Measurements from ENCODE around the gene MACROD1. TPM values are rescaled to one million over a fixed set of nuclear protein-coding genes. Genes with fewer than 3 reads are reported as not detected.
"Not testable (repeated sequence)": the region's sequence is repeated elsewhere in the genome, so short reads cannot be mapped to it uniquely, and the experiment has no call there.

The MACROD1 gene
- total RNA-seq, 2 donors from 2014 or later: 37.9 to 48.0 TPM

DNA sequence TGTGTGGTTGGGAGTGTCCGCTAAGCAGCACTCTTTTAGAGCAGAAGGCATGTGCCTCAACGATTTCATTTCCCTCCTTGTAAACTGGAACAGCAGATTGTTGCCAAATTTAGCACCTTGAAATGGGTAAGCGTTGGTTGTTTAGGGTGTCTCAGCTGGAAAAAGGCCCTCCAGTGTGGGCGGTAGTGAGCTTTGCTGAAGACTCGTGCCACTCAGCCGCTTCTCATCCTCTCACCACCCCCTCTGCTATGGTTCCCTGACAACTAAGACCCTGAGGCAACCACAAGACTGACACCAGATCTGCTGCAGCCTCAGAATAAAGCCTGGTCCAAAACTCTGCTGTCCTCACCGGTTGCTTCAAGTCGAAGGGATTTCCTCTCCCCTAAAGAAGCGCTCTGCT lies 30.7 kb upstream of the MACROD1 start:
- no peak for ATAC-seq
- no peak for DNase-seq
- intact Hi-C loops (cut with DNase I): no loop called here

DNA sequence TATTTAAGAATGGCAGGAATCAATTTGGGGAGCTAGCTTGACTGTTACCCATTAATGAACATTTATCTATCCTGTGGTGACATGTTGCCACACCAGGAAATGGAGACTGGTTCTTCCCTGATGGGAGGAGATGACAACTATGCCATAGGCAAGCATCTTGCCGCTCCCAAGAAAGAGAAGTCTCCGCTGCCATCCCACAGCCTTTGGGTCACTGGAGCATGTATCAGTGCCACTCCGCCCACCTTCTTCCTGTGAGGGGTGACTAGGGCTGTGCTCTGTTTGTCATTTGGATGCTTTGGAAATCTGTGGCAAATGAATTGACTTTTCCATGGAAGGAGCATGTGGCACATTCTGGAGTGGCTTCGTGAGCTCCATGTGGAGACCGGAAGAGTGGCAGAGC lies 26.5 kb upstream of the MACROD1 start:
- intact Hi-C loops (cut with DNase I): no loop called here
- DNase-seq: no peak
- ATAC-seq: no peak

DNA sequence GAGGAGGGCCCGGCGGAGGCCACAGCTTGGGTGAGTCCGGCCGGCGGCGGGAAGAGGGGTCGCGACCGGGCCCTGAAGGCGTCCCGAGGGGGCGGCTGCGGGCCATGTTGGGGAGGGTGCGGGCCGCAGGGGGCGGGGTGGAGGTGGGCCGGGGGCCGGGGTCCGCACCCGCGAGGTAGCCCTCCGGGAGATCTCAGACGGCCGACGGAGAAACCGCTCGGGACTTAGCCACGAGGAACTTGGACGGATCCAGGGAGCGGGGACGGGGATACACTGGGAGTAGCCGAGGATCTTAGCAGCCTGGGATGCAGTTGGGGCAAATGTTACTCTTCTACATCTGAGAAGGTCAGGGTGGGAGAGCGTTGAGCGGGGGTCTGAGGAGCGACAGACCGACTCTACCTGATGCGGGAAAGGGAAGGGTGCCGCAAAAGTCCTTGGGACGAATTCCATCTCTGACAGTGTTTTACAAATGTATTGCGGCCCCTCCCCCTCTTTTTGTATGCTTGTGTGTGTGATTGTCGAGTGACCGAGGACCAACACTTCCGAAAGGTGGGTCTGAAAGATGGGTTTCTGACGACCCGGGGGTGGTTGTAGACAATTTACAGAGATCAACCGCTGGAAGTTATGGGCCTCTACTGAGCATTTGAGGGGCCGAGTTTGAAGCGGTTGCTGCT lies 20.7 kb upstream of the MACROD1 start:
- ATAC-seq (no peak), DNase-seq (no peak)
- intact Hi-C loops (cut with DNase I): no loop called here

DNA sequence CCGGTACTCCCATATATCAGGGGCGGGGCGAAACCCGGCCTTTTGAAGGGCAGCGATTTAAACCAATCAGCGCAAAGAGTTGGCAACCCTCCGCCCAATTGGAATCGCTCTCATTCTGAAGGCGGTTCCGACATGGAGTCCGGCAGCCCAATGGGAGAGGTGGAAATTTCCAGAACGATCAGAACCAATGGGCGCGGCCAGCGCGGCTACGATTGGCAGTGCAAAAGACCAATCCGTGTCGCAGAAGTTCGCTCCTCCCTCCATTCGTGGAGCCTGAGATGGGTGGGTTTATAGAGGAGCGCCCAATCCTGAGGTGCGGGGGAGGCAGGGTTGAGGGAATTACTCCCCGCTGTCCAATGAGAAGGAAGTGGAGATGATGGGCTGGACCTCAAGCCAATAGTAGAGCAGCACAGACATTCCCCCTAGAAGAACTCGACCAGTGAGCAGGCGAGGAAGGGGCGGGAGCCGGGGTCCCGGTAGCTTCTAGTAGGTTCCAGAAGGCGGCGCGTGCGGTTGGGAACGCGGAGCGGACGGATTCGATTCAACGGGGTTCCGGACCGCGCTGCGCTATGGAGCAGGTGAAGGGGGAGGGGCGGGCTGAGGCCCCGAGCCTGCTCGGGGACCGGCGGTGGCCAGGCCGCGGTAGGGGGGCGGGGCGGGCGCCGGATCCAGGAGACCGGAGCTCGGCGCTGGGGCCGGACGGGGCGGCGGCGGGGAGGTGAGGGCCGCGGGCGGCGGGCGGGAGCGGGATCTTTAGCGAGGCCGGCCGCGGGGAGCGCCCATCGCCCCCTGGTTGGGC lies 20.0 kb upstream of the MACROD1 start, which contains the start of gene STIP1:
TSS of gene STIP1 (plus strand) at position 479 of the 799 bp plus-strand sequence. CDS start at position 570, 91 bp downstream.
- intact Hi-C loops (cut with DNase I): no loop called here
- ATAC-seq: peak; percentile 91 to 92
- peak; percentile 99 for DNase-seq

DNA sequence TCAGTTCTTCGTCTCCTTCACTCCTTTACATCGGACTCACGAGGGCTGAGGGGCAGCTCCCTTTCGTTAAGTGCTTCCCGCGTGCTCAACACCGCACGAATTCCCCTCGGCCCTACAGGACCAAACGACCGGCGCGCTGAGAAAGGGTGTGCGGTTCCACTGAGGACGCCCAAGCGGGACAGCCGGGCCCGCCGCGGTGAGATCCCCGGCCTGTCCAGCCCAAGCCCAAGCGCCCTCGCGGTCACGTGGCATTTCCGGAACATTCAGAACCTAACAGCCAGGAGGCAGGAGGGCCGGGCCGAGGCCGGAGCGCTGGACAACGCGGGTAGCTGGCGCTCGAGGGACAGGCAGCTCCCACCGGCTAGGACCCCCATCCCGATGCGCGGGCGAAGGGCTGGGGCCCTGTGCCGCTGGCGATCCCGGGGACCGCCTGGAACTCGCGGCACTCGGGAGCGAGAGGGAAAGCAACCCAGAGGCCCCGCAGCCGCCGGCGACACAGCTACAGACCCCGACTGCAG lies 19.3 kb upstream of the MACROD1 start:
- ATAC-seq (peak; percentile 53 to 65), DNase-seq (peak; percentile 93)
- intact Hi-C loops (cut with DNase I): no loop called here

DNA sequence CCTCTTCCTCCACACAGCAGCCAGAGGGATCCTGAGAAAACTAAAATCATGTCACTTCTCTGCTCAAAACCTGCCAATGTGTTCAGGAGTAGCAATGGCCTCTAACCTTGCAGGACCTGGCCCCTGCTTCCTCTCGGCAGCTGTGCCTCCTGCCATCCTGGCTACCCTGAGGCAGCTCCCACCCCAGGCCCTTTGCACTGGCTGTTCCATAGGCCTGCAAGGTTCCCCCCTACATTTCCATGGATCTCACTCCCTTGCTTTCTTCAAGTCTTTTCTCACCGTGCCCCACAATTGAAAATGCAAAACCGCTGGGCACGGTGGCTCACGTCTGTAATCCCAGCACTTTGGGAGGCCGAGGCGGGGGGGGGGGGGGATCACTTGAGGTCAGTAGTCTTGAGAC lies 18.0 kb upstream of the MACROD1 start:
- ATAC-seq (no peak), DNase-seq (no peak)
- intact Hi-C loops (cut with DNase I): no loop called here

DNA sequence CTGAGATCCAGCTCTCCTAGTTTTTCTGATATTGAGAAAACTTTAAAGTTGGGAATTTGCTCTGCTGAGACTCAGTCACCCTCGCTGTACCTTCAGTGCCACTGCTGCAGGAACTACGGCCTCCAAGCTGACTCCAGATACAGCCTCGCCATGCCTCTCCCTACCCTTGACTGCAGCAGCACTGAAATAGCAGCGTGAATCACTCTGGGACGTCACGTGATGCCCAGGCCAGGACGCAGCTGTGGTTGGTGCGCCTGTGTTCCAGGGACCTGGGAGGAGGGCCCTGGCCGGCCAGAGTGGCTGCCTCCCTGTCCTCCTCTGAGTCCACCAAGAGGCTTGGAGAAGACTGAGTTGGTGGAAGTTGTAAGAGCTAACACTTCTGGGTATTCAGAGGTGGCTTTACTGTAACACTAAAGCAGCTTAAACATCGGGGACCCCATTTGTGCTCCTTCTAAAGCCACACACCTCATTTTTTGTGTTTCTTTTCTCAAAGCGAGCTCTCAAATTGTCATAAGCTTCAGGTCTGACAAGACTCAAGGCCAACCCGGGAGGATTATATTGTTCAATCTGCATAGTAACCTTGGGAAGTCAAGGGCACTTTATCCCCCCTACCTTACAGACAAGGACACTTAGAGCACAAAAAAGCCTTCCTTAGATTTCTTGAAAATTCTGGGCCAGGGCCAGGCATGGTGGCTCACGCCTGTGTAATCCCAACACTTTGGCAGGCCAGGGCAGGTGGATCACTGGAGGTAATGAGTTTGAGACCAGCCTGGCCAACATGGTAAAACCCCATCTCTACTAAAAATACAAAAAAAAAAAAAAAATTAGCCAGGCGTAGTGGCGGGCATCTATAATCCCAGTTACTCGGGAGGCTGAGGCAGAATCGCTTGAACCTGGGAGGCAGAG lies 15.8 kb upstream of the MACROD1 start:
- ATAC-seq (peak; percentile 59 to 67), DNase-seq (peak; percentile 94)
- intact Hi-C loops (cut with DNase I): no loop called here

DNA sequence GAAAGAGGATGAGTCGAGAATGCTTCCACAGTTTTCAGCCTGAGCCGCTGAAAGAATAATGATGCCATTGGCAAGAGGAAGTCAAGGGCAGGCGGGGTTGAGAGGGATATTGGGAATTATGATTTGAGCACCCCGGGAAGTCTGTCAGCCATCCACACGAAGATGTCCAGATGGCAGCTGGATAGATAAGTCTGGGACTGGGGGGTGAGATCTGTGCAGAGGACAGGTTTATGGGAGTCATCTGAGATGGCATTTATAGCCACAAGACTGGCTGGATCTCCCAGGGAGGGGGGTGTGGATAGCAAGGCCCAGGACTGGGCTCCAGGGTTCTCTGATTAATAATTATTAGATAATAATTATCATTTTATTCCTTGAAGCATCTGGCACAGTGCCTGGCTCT lies 15.0 kb upstream of the MACROD1 start:
- intact Hi-C loops (cut with DNase I): no loop called here
- ATAC-seq: no peak
- DNase-seq: no peak

DNA sequence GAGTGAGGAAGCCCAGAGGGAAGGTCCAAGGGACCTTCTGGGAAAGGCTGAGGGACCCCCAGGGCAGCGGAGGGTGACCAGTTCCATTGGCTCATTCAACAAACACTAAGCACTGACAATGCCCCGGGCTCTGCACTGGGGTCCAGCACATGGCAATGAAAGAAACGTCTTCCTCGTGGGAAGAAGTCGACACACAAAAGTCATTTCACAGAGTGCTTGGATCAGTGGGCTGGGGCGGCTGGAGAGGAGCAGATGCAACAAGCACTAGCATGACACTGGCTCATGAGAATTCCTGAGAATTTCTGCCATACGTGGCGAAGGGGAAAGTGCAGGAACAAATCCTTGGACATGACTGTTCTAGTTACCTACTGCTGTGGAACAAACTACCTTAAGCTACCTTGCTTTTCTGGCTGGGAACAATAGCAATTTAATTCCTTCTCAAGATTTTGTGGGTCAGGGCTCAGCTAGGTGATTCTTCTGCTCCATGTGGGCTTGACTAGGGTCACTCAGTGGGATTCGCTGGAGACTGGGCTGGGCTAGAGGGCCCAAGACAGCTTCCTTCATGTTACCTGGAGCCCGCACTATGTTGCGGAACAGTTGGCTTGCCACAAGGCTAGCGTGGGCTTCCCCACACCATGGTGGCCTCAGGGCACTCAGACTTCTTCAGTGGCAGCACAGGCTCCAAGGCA lies 13.2 kb upstream of the MACROD1 start:
- no peak for DNase-seq
- intact Hi-C loops (cut with DNase I): no loop called here
- no peak for ATAC-seq

DNA sequence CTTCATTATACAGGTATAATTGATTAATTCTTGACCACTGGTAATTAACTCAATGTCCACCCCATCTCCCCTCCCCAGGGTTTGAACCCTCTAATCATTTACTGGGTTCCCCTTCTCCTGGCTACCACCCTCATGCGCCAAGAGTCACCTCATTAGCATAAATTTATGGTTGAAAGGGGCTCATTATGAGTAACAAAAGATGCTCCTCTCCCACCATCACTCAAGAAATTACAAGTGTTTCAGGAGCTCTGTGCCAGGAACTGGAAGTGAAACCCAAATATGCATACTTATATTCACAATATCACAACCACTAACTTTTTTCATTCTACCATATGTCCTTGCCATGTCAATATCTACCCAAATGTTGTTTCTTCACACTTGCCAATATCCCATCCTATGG lies 12.3 kb upstream of the MACROD1 start:
- intact Hi-C loops (cut with DNase I): no loop called here
- no peak for ATAC-seq

DNA sequence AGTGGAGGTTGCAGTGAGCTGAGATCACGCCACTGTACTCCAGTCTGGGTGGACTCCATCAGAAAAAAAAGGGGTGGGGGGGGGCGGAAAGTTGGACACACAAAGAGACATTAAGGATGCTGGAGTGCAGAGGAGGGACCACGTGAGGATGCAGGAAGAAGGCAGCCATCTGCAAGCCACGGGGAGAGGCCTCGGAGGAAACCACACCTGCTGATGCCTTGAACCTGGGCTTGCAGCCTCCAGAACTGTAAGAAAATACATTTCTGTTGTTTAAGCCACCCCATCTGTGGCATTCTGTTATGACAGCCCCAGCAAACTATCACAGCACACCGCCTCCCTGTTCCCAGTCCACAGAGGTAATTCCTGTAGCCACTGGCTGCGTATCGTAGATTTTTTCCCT lies 10.8 kb upstream of the MACROD1 start:
- DNase-seq (no peak), ATAC-seq (no peak)
- intact Hi-C loops (cut with DNase I): no loop called here

More for the DNA sequence above, 12.3 kb upstream of the MACROD1 start:
- DNase-seq: no peak

DNA sequence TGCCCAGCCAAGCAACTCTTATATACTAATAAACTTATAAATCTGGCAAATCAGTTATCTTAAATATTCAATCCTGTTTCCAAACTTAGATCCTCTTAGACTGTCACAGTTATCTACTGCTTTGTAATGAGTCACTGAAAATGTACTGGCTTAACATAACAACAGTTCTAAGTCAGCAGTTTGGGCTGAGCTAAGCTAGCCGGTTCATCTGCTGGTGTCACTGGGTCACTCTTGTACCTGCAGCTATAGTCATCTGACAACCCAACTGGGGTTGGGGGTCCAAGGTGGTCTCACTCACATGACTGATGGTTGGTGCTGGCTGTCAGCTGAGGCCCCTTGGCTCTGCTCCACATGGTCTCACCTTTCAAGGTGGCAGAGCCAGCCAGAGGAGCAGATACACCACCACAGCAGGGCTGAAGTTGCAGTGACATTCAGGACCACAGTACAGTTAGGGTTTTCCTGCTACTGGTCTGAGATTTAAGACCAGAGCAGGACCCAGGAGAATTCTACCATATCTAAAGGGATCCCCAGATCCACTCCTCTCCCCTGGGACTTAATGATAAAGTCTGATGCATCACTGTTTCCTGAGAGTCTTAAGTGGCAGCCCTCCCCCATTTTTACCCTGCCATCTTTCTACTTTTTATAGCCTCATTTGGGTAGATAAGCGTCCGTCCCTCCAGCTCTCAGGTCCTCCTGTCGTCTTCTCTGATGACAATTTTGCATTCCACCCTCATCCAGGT lies 7.9 kb upstream of the MACROD1 start:
- DNase-seq (no peak), ATAC-seq (peak in 1 of 2 donors; percentile 33)
- intact Hi-C loops (cut with DNase I): no loop called here

DNA sequence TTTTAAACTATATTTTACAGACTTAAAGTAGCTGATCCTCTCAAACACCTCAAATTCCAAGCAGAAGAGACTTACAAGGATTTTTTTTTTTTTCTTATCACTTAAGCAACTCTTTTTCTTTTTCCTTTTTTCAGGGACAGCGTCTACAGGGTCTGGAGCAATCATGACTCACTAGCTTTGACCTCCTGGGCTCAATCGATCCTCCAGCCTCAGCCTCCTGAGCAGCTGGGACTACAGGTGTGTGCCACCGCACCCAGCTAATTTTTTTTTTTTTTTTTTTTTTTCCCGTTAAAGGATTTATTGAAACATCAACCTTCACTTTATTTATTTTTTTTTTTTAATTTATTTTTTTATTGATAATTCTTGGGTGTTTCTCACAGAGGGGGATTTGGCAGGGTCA lies 4.5 kb upstream of the MACROD1 start:
- ATAC-seq: no peak
- DNase-seq: no peak
- intact Hi-C loops (cut with DNase I): no loop called here

DNA sequence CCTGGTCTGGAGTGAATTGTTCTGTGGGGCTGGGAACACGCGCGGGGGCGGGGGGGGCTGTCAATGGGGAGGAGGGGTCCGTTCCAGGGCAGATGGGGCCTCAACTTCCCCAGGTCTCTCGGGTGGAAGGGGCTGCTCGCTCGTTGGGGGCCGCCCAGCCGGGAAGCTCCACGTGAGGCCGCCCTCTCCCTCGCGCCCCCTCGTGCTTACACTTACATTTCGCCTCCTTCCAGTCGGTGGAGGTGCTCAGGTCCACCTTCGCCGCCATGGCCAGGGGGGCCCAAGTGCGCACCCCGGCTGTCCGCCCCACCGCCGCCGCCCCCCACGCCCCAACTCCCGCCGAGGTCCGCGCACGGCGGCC lies 452 bp downstream of the MACROD1 start:
- peak; percentile 21 to 22 for ATAC-seq
- peak; percentile 28 for DNase-seq
- intact Hi-C loops (cut with DNase I): no loop called here

DNA sequence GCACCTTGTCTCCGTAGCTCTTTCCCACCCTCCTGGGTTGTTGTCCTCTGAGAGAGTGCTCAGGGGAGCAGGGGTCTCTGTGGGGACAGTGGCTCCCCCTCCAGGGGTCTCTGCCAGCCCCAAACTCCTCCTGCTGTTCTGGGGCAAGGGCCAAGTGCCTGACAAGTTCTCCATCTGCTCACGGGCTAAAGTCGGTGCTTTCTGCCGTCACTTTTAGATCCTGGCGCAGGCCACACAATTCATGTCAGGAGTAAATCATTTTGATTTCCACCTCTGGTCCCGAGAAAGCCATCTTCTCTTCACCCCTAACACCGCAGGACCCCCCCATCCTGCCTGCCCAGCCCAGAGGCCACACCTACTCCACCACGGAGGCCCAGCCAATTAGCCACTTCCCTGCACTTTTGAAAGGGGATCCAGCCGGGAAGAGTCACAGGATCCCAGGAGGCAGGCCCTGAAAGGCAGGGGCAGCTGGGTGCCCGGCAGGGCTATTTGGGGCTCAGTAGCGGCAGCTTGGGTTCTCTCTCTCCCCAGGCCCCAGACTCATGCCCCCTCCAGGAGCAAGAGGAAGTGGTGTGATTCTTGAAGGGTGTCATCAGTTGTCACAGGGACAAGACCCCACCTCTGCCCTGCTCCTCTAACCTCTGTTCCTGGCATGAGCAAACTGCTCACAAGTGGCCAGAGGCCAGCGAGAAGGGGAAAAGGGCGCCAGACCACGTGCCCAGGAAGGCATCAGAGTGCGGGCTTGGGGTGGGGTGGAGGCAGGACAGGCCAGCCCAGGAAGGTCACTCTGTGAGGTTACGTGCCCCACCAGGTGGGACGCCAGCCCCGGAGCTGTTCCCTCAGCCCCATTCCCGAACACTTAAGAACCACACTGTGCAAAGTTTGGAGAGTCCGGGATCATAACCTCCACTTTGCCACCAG lies 1.3 kb downstream of the MACROD1 start:
- peak; percentile 55 for DNase-seq
- peak; percentile 23 to 48 for ATAC-seq
- intact Hi-C loops (cut with DNase I): no loop called here

DNA sequence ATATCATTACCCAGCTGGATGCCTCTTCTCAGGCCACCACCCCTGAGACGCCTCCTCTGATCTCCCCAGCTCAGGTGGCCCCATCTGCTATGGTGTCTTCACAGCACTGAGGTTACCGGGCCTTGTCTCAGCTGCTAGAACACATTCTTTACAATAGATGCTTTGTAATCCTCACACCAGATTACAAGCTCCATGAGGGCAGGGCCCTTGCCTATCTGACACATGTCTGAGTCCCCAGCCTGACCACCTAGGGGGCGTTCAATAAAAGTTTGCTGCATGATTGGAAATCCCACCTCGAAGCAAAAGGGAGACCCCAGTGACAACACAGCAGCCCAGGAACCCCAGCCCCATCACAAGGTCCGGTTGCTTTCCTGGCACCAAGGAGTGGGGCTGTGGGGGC lies 2.0 kb downstream of the MACROD1 start:
- ATAC-seq (no peak), DNase-seq (no peak)
- intact Hi-C loops (cut with DNase I): no loop called here

DNA sequence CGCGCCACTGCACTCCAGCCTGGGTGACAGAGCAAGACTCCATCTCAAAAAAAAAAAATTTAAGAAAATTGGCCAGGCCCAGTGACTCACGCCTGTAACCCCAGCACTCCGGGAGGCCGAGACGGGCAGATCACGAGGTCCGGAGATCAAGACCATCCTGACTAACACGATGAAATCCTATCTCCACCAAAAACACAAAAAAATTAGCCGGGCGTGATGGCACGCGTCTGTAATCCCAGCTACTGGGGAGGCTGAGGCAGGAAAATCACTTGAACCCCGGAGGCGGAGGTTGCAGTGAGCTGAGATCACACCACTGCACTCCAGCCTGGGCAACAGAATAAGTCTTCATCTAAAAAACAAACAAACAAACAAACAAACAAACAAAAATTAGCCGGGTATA lies 3.1 kb downstream of the MACROD1 start:
- ATAC-seq; intact Hi-C loops (cut with DNase I); DNase-seq: not testable (repeated sequence)

Data from left cardiac atrium (tissue), 4 donors.